T-helper 1 cell treated with Interleukin-12 subunit alpha and Interleukin-12 subunit beta and Interleukin-4 antibody, amounts not matched to agents 30 ng/mL and 1 ng/mL, for 36 hours (primary cell): ENCODE results near the gene FAM193B. TPM values are rescaled to one million over a fixed set of nuclear protein-coding genes. Genes with fewer than 3 reads are reported as not detected.
"Not testable (repeated sequence)": the region's sequence is repeated elsewhere in the genome, so short reads cannot be mapped to it uniquely, and the experiment has no call there.

ENCODE experiments used
- intact Hi-C: fragments of 100-400 bp; cut with micrococcal nuclease; formaldehyde crosslinking; loops from one replicate; pipeline ENCODE4 v1.15.1; 2024
- total RNA-seq: library from RNA; stranded (reverse); gene quantifications from 2 replicates; pipeline ENCODE4 v1.2.3, GENCODE V29; 2022

Gene FAM193B
- total RNA-seq, 1 donor from 2014 or later = 93.8 TPM

GRCh38 chr5:177590406-177590805, 36.0 kb upstream of the FAM193B start:
- intact Hi-C loops = loop anchor here (5.0 to 10.0 kb wide), 6 partner anchors 93 to 1203 kb away; partner anchors contain the start of genes CLK4, HIGD2A, NOP16 and PDLIM7

- intact Hi-C loops = no loop called here
Measured at GRCh38 chr5:177588413-177588909, 34.1 kb upstream of the FAM193B start.

- intact Hi-C loops = no loop called here
Measured at GRCh38 chr5:177578316-177578715, 24.0 kb upstream of the FAM193B start.

GRCh38 chr5:177576169-177576568, 21.8 kb upstream of the FAM193B start:
- intact Hi-C loops = no loop called here

- intact Hi-C loops = no loop called here
Measured at GRCh38 chr5:177575488-177575887, 21.1 kb upstream of the FAM193B start.

- intact Hi-C loops = no loop called here
Measured at GRCh38 chr5:177569894-177570293, 15.5 kb upstream of the FAM193B start.

GRCh38 chr5:177568326-177568725, 14.0 kb upstream of the FAM193B start:
- intact Hi-C loops = no loop called here

- intact Hi-C loops = no loop called here
Measured at GRCh38 chr5:177565046-177565445, 10.7 kb upstream of the FAM193B start.

GRCh38 chr5:177559446-177559941, 5.1 kb upstream of the FAM193B start:
- intact Hi-C loops = not testable (repeated sequence)

GRCh38 chr5:177557796-177558195, 3.4 kb upstream of the FAM193B start:
- intact Hi-C loops = no loop called here

GRCh38 chr5:177557041-177557647, 2.8 kb upstream of the FAM193B start:
- intact Hi-C loops = no loop called here

GRCh38 chr5:177555665-177556064, 1.3 kb upstream of the FAM193B start:
- intact Hi-C loops = loop anchor here (2.0 kb wide), 3 partner anchors 45 to 597 kb away; partner anchors contain the start of genes B4GALT7 and NHP2

GRCh38 chr5:177555228-177555627, 865 bp upstream of the FAM193B start:
- intact Hi-C loops = loop anchor here (2.0 kb wide), 3 partner anchors 46 to 598 kb away; partner anchors contain the start of genes B4GALT7 and NHP2

GRCh38 chr5:177553671-177554429, 513 bp downstream of the FAM193B start:
- intact Hi-C loops = loop anchor here (1.0 to 5.0 kb wide), 7 partner anchors 37 to 599 kb away; partner anchors contain the start of genes B4GALT7, NHP2, PDLIM7 and PRELID1

GRCh38 chr5:177552839-177553455, 1.4 kb downstream of the FAM193B start:
- intact Hi-C loops = loop anchor here (5.0 kb wide), 1 partner anchor 251 kb away; the partner anchor contains the start of genes PRELID1 and RAB24

- intact Hi-C loops = loop anchor here (5.0 kb wide), 1 partner anchor 248 kb away; the partner anchor contains the start of genes PRELID1 and RAB24
Measured at GRCh38 chr5:177550122-177550521, 4.2 kb downstream of the FAM193B start.

GRCh38 chr5:177548495-177548894, 5.9 kb downstream of the FAM193B start:
- intact Hi-C loops = no loop called here

- intact Hi-C loops = no loop called here
Measured at GRCh38 chr5:177547736-177548135, 6.6 kb downstream of the FAM193B start.

- intact Hi-C loops = no loop called here
Measured at GRCh38 chr5:177546258-177546741, 8.1 kb downstream of the FAM193B start.

GRCh38 chr5:177545487-177546257, 8.7 kb downstream of the FAM193B start:
- intact Hi-C loops = no loop called here
